SK-N-MC (cell line): ENCODE measurements around the gene ABCB6.

Source experiments
- EZH2 ChIP-seq: fragments of 200-600 bp; sonication (generic); IDR thresholded peaks from one replicate; pipeline ENCODE4 v1.6.1; 2017; ENCODE audit warnings: antibody characterized with exemption
- POLR2AphosphoS5 ChIP-seq: IDR thresholded peaks from 2 replicates; pipeline ENCODE4 v1.6.1; 2012; ENCODE audit warnings: mild to moderate bottlenecking, low read depth, low read length, borderline replicate concordance

GRCh38 chr2:219167997-219168396 lies 50.8 kb downstream of the ABCB6 start:
- TF ChIP-seq POLR2AphosphoS5 (no peak), EZH2 (no peak)
